NCI-H1694 treated with DMSO at 0.1 percent for 48 hours (cell line): Measurements from ENCODE around the gene DIS3L2.
"Not testable (repeated sequence)": the region's sequence is repeated elsewhere in the genome, so short reads cannot be mapped to it uniquely, and the experiment has no call there.

Experiments used
- DNase-seq: peaks from one replicate; lab custom pipeline; 2025; lab: John Stamatoyannopoulos, UW

The DIS3L2 gene

DNA sequence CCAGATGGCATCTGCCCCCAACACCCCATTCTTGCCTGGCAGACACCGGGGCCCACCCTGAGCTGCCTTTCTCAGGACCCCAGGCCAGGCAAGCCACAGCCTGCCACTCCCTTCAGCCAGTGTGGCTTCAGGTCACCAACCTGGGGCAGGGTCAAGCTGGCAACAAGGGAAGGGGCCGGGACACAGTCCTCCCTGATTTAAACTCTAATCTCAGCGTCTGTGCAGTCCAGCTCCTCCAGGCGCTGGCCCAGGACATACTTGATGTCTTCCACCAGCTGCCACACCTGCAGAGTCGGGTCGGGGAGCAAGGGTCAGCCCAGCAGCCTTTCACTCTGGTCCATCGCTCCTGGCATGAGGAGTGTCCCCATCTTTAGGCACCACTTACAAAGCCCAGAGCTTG is 388.0 kb downstream of the DIS3L2 start:
- no peak for DNase-seq

DNA sequence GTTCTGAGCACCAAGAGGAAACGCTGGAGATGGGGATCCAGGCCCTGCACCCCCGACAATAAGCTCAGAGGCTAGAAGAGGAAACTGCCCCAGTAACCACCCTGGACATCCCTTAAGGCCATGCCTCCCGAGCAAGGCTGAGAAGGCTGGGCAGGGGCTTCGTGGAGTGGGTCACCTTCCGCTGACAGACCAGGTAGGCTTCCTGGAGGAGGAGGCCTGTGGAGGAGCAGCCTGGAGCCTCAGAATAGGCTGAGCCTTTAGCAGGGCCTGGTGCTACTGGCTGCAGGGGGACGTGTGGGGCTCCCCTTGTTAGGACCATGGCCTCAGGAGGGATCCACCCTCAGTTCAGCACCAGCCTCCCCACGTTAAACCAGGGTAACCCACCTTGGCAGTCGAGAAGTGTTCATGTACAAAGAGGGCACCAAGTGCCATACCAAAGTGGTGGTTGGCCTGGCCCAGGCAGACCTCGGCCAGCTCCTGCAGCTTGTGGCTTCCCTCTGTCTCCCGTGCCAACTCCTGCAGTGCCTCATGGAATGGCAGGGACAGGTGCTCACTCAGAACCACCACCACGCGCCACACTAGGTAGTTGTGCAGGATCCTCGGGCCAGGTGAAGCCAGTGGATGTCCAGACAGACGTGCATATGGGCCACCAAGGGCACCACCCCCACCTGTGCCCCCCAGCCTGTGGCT is 388.6 kb downstream of the DIS3L2 start:
- DNase-seq: no peak

DNA sequence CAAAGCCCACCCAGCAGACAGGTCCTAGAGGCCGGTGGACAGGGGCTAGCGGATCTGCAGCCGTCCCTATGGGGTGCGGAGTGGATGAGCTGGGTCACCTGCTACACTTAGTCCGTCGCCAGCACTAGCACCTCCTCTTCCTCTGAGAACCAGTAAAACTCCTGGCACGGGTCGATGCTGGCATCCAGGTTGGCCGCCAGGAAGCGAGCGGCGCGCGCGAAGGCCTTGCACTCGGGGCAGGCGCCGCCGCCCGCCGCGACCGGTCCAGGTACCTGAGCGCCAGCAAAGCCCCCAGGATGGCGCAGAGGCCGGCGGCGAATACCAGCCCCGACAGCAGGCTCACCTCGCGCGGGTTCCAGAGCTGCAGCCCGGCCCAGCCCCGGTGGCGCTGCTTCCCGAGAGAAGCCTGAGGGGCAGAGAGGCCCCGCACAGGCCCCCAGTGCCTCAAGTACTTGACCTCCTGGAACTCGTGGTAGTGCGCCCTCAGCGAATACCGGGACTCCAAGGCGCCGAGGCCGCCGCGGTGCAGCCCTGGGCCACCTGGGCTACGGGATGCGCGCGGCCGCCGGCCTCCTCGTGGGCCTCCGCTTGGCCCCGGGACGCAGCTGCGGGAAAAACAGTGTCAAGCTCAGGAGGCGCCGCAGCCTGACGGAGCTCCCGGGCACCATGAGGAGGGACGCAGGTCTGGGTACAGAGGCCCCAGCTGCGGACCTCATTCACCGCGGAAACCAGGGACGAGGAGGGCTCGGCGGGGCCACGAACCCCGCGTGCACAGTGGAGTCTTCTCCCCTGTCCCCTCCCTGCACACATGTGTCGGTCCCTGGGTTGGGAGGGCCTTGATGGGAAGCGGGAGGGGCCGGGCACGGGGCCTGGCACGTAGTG is 389.5 kb downstream of the DIS3L2 start:
- DNase-seq: no peak

GRCh38 chr2:232351686-232352510 is 390.4 kb downstream of the DIS3L2 start:
- DNase-seq: no peak

DNA sequence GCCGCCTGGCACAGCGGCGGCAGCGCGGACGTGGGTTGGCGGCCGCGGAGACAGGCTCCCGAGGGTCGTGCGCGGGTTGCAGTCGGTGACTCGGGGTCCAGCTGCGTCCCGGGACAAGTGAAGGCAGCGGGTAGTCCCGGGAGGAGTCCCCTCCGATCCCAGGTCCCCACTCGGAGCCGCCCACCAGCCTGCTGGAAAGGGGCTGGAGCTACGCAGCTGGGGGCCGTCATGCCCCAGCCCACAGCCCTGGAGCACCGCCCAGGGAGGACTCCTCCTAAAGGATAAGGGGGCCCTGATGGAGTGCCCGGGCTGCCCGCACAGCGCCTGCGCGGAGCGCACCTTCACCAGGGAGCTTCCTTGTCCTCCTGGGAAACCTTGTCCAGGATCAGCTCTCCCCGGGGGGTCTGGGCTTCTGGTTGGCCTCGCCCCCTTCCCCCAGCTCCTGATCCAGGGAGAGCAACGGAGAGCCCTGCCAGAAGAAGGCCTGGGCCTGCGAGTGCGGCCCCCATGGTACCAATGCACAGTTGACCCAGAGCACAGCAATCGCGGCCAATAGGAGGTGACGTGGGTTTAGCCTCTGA is 391.1 kb downstream of the DIS3L2 start:
- DNase-seq: no peak

- DNase-seq: no peak
These were observed 391.6 kb downstream of the DIS3L2 start for GRCh38 chr2:232353096-232353495.

GRCh38 chr2:232353660-232354059 is 392.1 kb downstream of the DIS3L2 start:
- DNase-seq: no peak

DNA sequence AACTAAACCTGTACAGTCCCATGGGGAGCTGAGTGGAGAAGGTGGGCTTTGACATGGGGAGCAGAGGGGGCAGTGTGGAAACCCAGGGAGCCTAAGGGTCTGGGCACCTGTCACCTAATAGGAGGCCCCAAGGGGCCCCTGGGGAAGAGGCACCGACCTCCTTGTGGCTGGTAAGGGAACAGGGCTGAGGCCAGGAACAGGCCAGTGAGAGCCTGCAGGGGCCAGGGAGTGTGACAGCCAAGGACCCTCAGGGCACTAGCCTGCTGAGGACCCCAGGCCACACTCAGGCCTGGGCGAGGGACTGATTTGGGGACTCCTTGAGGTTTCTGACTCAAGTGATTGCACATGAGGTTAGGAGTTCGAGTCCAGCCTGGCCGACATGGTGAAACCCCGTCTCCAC is 392.6 kb downstream of the DIS3L2 start:
- no peak for DNase-seq

DNA sequence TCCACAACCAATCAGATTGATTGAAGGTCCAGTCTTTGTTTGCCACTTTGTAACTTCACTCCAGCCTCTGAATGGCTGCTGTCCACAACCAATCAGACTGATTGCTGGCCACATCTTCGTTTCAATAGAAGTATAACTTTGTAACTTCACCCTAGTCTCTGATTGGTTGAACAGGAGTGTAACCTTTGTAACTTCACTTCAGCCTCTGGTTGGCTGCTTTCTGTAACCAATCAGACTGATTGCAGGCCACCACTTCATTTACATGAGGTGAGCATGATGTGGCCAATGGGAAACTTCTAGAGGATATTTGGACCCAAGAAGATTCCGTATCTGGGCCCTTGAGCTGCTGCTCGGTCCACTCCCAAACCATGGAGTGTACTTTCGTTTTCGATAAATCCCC is 400.1 kb downstream of the DIS3L2 start:
- no peak for DNase-seq

GRCh38 chr2:232362174-232362900 is 400.8 kb downstream of the DIS3L2 start:
- DNase-seq: no peak

- DNase-seq: not testable (repeated sequence)
These were observed 401.7 kb downstream of the DIS3L2 start for GRCh38 chr2:232363064-232363783.

DNA sequence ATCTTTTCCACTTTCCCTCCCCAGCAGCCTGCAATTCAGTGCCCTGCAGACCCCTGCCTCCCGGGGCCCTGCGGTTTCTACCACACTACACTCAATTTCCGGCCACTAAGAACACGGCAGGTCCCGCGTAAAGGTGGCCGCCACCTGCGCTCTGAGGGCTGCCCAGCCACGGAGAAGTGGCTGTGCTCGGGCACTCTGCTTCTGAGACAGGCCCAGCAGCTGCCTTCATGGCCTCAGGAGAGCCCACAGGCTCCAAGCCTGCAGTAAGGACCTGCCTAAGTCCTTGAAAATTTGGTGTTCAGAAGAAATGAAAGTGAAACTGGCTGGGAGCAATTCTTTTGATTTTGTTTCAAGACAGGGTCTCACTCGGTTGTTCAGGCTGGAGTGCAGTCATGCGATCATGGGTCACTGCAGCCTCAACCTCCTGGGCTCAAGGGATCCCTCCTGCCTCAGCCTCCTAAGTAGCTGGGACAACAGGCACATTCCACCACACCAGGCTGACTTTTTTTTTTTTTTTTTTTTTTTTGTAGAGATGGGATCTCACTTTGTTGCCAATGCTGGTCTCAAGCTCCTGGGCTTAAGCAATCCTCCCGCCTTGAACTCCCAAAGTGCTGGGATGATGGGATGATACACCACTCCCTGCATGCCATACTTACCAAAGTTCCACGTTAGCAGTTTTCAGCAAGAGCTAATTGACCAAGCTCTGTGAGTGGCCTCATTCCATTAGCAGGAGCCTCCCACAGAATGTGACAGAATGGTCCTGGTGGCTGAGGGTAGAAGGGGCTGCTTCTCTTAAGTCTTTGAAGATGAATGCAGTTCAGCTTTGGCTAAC is 402.5 kb downstream of the DIS3L2 start:
- no peak for DNase-seq

- DNase-seq: not testable (repeated sequence)
These were observed 403.5 kb downstream of the DIS3L2 start for GRCh38 chr2:232364806-232365594.

DNA sequence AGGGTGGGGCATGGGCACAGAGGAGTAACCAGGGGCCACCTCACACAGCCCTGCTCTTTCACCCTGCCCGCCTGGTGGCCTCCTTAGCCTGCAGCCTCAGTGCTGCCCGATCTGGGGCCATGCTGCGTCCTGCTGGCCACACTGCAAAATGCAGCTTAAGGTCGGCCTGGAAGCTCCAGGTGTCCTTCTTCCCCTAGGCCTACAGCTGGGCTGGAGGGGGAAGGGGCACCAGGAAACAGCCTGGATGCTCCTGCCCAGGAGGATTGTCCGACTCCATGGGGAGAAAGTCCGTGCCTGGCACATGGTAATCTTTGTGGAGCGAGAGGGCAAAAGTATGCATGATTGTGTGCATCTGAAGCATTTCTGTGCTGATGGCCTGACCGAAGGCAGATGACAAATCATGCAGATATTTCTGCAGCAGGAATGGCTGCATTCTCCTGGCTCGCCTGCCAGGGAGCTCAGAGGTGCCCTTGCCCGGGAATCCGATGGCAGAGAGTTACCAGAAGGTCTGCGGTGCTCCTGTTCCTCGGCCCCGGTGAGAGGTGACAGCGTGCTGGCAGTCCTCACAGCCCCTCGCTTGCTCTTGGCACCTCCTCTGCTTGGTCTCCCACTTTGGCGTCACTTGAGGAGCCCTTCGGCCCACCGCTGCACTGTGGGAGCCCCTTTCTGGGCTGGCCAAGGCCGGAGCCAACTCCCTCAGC is 404.3 kb downstream of the DIS3L2 start:
- no peak for DNase-seq

GRCh38 chr2:232366461-232366860 is 404.9 kb downstream of the DIS3L2 start:
- DNase-seq: not testable (repeated sequence)

DNA sequence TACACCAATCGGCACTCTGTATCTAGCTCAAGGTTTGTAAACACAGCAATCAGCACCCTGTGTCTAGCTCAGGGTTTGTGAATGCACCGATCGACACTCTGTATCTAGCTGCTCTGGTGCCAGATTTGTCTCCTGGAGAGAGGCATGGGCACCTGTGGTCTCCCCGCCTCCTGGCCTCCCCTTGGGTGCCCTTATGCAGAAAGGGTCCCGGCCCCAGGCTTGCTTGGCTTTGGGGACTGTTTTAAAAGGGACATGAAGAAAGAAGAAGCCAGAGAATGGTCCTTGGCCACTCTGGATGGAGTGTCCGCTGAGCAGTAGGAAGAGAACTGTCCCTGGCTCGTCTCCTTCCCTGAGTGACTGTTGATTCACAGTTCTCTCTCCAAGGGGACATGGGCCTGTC is 405.5 kb downstream of the DIS3L2 start:
- DNase-seq: no peak

GRCh38 chr2:232367591-232368233 is 406.2 kb downstream of the DIS3L2 start:
- DNase-seq: no peak

- no peak for DNase-seq
These were observed 406.8 kb downstream of the DIS3L2 start for GRCh38 chr2:232368311-232368731.
